Uterus (tissue), 2 donors: Measurements from ENCODE around the gene IFNA1.
A peak's percentile ranks its signal among the peaks of the same experiment; 100 is the strongest.

ENCODE experiments used
- CTCF ChIP-seq, 4 experiments: fragments of 200-600 bp in 2 of 4; fragments of 450-650 bp in 2 of 4; sonication (generic) in 2 of 4; IDR thresholded peaks; one replicate each; pipeline ENCODE4 v1.5.1; 2016 to 2019; ENCODE audit warnings: antibody characterized with exemption in 4 of 4, mild to moderate bottlenecking in 2 of 4, moderate library complexity in 1 of 4
- POLR2A ChIP-seq, 2 donors: fragments of 450-650 bp; IDR thresholded peaks; one replicate each; pipeline ENCODE4 v1.6.1; 2016; ENCODE audit warnings: antibody characterized with exemption in 2 of 2, mild to moderate bottlenecking in 1 of 2, moderate library complexity in 1 of 2

- TF ChIP-seq CTCF (IDR thresholded peaks at IDR 0.05) (peak; percentile 50 to 69 (median 60)), POLR2A (IDR thresholded peaks at IDR 0.05) (no peak)
Observed at GRCh38 chr9:21395778-21396717, 44.2 kb upstream of the IFNA1 start.
